Globus pallidus (tissue), 1 donor: Measurements from ENCODE around the gene EXOC6B.

ENCODE experiments used
- DNase-seq: peaks from one replicate; pipeline ENCODE4 v3.0.0-alpha.2; 2015; ENCODE audit warnings: low spot score

The EXOC6B gene

GRCh38 chr2:72828840-72829507 lies 3.1 kb upstream of the EXOC6B start:
- no peak for DNase-seq

GRCh38 chr2:72827966-72828646 lies 2.3 kb upstream of the EXOC6B start:
- DNase-seq, result no peak

- DNase-seq, result no peak
These were observed 1.7 kb upstream of the EXOC6B start for GRCh38 chr2:72827487-72827886.

GRCh38 chr2:72826156-72826477 lies 284 bp upstream of the EXOC6B start:
- no peak for DNase-seq

GRCh38 chr2:72824224-72824842 lies 1.5 kb downstream of the EXOC6B start:
- DNase-seq, result no peak

GRCh38 chr2:72822794-72823193 lies 3.0 kb downstream of the EXOC6B start:
- no peak for DNase-seq

GRCh38 chr2:72821983-72822382 lies 3.9 kb downstream of the EXOC6B start:
- DNase-seq, result no peak

GRCh38 chr2:72821118-72821517 lies 4.7 kb downstream of the EXOC6B start:
- DNase-seq, result no peak

- no peak for DNase-seq
These were observed 6.3 kb downstream of the EXOC6B start for GRCh38 chr2:72819501-72819900.

- no peak for DNase-seq
These were observed 10.1 kb downstream of the EXOC6B start for GRCh38 chr2:72815655-72816278.

GRCh38 chr2:72813841-72814240 lies 12.0 kb downstream of the EXOC6B start:
- DNase-seq, result peak; percentile 46

- DNase-seq, result no peak
These were observed 15.7 kb downstream of the EXOC6B start for GRCh38 chr2:72810165-72810564.

- DNase-seq, result no peak
These were observed 16.7 kb downstream of the EXOC6B start for GRCh38 chr2:72809095-72809494.

GRCh38 chr2:72806280-72806945 lies 19.4 kb downstream of the EXOC6B start:
- DNase-seq, result no peak

GRCh38 chr2:72803626-72804320 lies 22.1 kb downstream of the EXOC6B start:
- DNase-seq, result peak; percentile 63

- peak; percentile 84 for DNase-seq
These were observed 22.7 kb downstream of the EXOC6B start for GRCh38 chr2:72803151-72803550.

- no peak for DNase-seq
These were observed 25.3 kb downstream of the EXOC6B start for GRCh38 chr2:72800492-72800891.

- no peak for DNase-seq
These were observed 28.1 kb downstream of the EXOC6B start for GRCh38 chr2:72797740-72798139.

- no peak for DNase-seq
These were observed 29.1 kb downstream of the EXOC6B start for GRCh38 chr2:72796766-72797165.

- DNase-seq, result no peak
These were observed 31.3 kb downstream of the EXOC6B start for GRCh38 chr2:72794572-72794971.

- DNase-seq, result peak; percentile 37
These were observed 31.9 kb downstream of the EXOC6B start for GRCh38 chr2:72793798-72794440.
